ENCODE measurements around the gene TRAIP. TPM values are rescaled to one million over a fixed set of nuclear protein-coding genes. Genes with fewer than 3 reads are reported as not detected.
A peak's percentile ranks its signal among the peaks of the same experiment; 100 is the strongest.

Gene TRAIP
- total RNA-seq, 4 donors from 2014 or later = 2.1 to 8.3 (median 4.7) TPM

GRCh38 chr3:49901366-49902339 lies 45.3 kb upstream of the TRAIP start:
- no peak for DNase-seq
- H3K4me1 ChIP-seq = peaks cover 3 to 58% (median 8%) of the 10 kb centered on the region in 4 donors
- H3K4me3 ChIP-seq = peak overlapping the region in 3 of 4 donors; percentile 7 to 66 (median 61)
- peak overlapping the region in 3 of 4 donors; percentile 80 to 97 (median 92) for H3K27ac ChIP-seq
- H3K27me3 ChIP-seq = no peaks in the 10 kb centered on the region
- no peaks in the 10 kb centered on the region for H3K9me3 ChIP-seq
- peaks cover 0 to 17% (median 0%) of the 10 kb centered on the region in 3 donors for H3K36me3 ChIP-seq
- TF ChIP-seq CTCF (IDR thresholded peaks at IDR 0.05) (no peak), POLR2A (IDR thresholded peaks at IDR 0.05) (no peak)

GRCh38 chr3:49900491-49901153 lies 44.3 kb upstream of the TRAIP start:
- Histone ChIP-seq H3K9me3 (no peaks in the 10 kb centered on the region), H3K4me3 (peak overlapping the region in 2 of 4 donors; percentile 61 to 66), H3K27ac (peak overlapping the region in 3 of 4 donors; percentile 80 to 97 (median 92)), H3K36me3 (peaks cover 0 to 27% (median 0%) of the 10 kb centered on the region in 3 donors), H3K4me1 (peaks cover 0 to 48% (median 6%) of the 10 kb centered on the region in 4 donors), H3K27me3 (no peaks in the 10 kb centered on the region)
- TF ChIP-seq CTCF (IDR thresholded peaks at IDR 0.05) (peak in 3 of 6 experiments; percentile 7 to 24 (median 11)), POLR2A (IDR thresholded peaks at IDR 0.05) (peak; percentile 58 to 89)
- peak in 2 of 3 donors; percentile 89 to 91 for DNase-seq

- no peak for DNase-seq
- peaks cover 0 to 35% (median 0%) of the 10 kb centered on the region in 3 donors for H3K36me3 ChIP-seq
- H3K4me1 ChIP-seq = peaks cover 0 to 40% (median 5%) of the 10 kb centered on the region in 4 donors
- no peaks in the 10 kb centered on the region for H3K27me3 ChIP-seq
- H3K9me3 ChIP-seq = no peaks in the 10 kb centered on the region
- TF ChIP-seq POLR2A (IDR thresholded peaks at IDR 0.05) (no peak), CTCF (IDR thresholded peaks at IDR 0.05) (peak in 3 of 6 experiments; percentile 20 to 43 (median 35))
- peak overlapping the region in 2 of 4 donors; percentile 45 to 61 for H3K4me3 ChIP-seq
- H3K27ac ChIP-seq = peak overlapping the region in 3 of 4 donors; percentile 80 to 97 (median 92)
These were observed 43.5 kb upstream of the TRAIP start for GRCh38 chr3:49899815-49900214.

- H3K36me3 ChIP-seq = peaks cover 0 to 42% (median 0%) of the 10 kb centered on the region in 3 donors
These were observed 42.6 kb upstream of the TRAIP start for GRCh38 chr3:49898991-49899390.

More at GRCh38 chr3:49898991-49899390, 42.6 kb upstream of the TRAIP start:
- H3K27me3 ChIP-seq = no peaks in the 10 kb centered on the region
- H3K27ac ChIP-seq = peak overlapping the region in 1 of 4 donors; percentile 33
- TF ChIP-seq CTCF (IDR thresholded peaks at IDR 0.05) (peak in 1 of 6 experiments; percentile 6), POLR2A (IDR thresholded peaks at IDR 0.05) (no peak)
- peaks cover 0 to 34% (median 2%) of the 10 kb centered on the region in 4 donors for H3K4me1 ChIP-seq
- no peaks in the 10 kb centered on the region for H3K9me3 ChIP-seq
- H3K4me3 ChIP-seq = no peak overlapping the region
- DNase-seq = no peak

Data from Peyer's patch (tissue), 4 donors.